DND-41 (cell line): ENCODE data around the gene CACNB4.

Experiments
- CTCF ChIP-seq: IDR thresholded peaks from 2 replicates; pipeline ENCODE4 v1.5.1; 2012; ENCODE audit warnings: borderline replicate concordance, low read length, moderate library complexity, mild to moderate bottlenecking; ENCODE audit not compliant: poor library complexity, severe bottlenecking; ENCODE audit errors: extremely low read depth
- EZH2 ChIP-seq: IDR thresholded peaks from 3 replicates; pipeline ENCODE4 v1.6.1; 2012; ENCODE audit warnings: borderline replicate concordance, low read depth, mild to moderate bottlenecking, moderate library complexity, low read length, inconsistent platforms; ENCODE audit not compliant: severe bottlenecking

DNA sequence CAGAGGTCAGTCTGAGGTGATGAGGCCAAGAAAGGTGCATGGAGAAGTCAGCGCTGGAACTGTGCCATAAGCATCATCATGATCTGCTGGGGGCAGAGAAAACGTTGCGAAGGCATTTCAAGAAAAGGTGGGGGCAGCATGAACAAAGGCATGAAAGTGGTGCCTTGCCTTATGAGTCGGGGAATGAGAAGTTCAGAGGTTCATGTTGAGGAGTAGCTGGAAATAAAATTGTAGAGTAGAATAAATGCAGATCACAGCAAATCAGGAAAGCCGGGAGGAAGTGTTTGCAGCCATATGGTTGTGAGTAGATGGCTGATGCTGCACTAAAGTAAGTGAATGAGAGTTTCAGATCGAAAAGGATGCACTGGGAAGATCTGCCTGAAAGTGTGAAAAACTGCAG lies 198.5 kb downstream of the CACNB4 start:
- TF ChIP-seq EZH2 (no peak), CTCF (no peak)
